ENCODE results near the gene AGBL1. TPM values are rescaled to one million over a fixed set of nuclear protein-coding genes. Genes with fewer than 3 reads are reported as not detected.

Gene AGBL1
- total RNA-seq, 1 donor: not detected

DNA sequence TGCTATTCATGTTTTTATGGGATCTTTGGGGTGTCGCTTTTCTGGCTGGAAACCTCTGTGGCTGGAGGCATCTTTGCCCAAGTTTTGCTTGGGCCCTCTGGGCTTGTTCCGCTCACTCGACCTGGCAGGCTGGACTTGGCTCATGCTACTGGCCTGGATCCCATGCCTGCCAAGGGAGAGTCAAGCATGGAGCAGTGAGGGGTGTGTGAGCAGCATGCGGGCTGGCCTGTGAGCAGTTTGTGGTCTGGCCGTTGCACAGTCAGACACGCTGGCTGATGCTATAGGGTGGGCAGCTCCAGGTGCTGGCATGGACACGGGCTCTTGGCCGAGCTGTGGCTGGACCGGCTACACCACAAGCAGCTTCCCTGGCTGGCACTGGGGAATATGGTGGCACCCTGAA lies 491.1 kb downstream of the AGBL1 start:
- H3K4me3 ChIP-seq (ENCODE audit: low read depth, low read length): no peak overlapping the region
- no peak for DNase-seq (ENCODE audit: low read depth)
- TF ChIP-seq CTCF (IDR thresholded peaks at IDR 0.05; ENCODE audit: insufficient read depth, low read depth, low read length): no peak

DNA sequence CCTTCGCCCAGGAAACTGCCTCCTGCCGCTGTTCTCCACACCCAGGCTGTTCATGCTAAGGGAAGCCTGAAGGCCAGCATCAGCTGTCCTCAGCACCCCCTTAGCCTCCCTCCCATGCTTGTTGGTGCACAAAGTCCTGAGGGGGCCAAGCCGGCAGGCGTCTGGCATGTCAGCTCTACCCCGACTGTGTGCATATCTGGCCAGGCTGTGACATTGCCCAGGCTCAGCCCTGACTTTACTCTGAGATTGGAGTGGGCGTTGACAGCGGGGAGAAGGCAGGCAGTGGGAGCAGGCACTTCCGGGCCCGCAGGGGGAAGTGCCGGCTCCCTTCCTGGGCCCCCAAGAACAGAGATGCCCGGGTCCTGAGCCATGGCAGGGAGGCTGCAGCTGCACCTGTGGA lies 492.2 kb downstream of the AGBL1 start:
- no peak for TF ChIP-seq CTCF (IDR thresholded peaks at IDR 0.05; ENCODE audit: insufficient read depth, low read depth, low read length)
- no peak overlapping the region for H3K4me3 ChIP-seq (ENCODE audit: low read depth, low read length)
- DNase-seq (ENCODE audit: low read depth): no peak

- H3K4me3 ChIP-seq (ENCODE audit: low read depth, low read length): no peak overlapping the region
- TF ChIP-seq CTCF (IDR thresholded peaks at IDR 0.05; ENCODE audit: insufficient read depth, low read depth, low read length): no peak
- DNase-seq (ENCODE audit: low read depth): no peak
Observed at GRCh38 chr15:86572368-86572841, 492.7 kb downstream of the AGBL1 start.

DNA sequence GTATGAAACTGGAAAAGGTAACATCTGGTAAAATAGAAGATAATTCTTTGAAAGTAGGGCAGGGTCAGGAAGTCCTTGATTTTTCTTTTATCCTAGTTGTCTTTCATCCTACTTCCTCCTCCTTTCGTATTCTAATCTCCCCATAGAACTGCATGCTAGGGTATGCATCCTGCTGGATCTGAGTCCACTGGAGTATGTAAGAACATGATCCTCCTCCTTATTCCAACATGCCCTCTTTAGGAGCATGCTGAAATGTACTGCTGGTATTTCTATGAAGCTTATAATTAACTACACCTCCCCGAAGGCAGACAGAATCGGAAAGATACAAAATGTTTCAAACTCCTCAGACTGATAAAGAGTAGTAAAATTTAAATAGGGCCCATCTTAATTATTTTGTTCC lies 493.8 kb downstream of the AGBL1 start:
- H3K4me3 ChIP-seq (ENCODE audit: low read depth, low read length): no peak overlapping the region
- no peak for TF ChIP-seq CTCF (IDR thresholded peaks at IDR 0.05; ENCODE audit: insufficient read depth, low read depth, low read length)
- DNase-seq (ENCODE audit: low read depth): no peak

GRCh38 chr15:86588413-86588812 lies 508.7 kb downstream of the AGBL1 start:
- no peak for TF ChIP-seq CTCF (IDR thresholded peaks at IDR 0.05; ENCODE audit: insufficient read depth, low read depth, low read length)
- no peak for DNase-seq (ENCODE audit: low read depth)
- no peak overlapping the region for H3K4me3 ChIP-seq (ENCODE audit: low read depth, low read length)

DNA sequence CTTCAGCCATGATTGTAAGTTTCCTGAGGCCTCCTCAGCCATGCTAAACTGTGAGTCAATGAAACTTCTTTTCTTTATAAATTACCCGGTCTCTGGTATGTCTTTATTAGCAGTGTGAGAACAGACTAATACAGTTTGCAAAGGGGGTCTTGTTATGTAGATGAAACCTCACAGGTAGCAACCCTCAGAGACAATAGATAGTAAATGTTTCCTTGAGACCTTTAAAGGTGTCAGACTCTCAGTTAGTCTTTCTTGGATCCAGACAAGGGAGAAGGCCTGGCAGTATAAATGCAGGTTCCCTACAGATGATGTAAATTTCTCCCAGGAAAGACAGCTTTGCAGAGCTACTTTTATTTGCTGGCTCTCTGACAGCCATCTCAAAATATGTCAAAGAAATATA lies 510.8 kb downstream of the AGBL1 start:
- no peak for TF ChIP-seq CTCF (IDR thresholded peaks at IDR 0.05; ENCODE audit: insufficient read depth, low read depth, low read length)

DNA sequence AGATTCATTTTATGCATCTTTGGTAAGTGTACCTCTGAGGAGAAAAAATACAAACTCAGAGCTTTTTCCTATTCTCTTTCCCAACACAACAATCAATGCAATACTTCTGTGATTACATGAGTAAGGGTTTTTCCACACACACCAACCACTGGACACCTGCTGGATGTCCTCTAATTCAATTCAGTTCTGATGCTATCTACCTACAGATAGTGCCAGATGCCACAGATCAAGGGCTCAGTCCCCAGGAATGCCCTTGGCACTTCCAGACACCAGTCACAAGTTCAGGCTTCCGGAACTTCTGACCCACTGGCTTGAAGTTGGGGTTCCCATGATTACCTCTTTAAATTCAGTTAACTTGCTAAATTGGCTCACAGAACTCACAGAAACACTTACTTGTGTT lies 511.5 kb downstream of the AGBL1 start:
- TF ChIP-seq CTCF (IDR thresholded peaks at IDR 0.05; ENCODE audit: insufficient read depth, low read depth, low read length): no peak
- H3K4me3 ChIP-seq (ENCODE audit: low read depth, low read length): no peak overlapping the region
- no peak for DNase-seq (ENCODE audit: low read depth)

More for the DNA sequence above, 510.8 kb downstream of the AGBL1 start:
- no peak overlapping the region for H3K4me3 ChIP-seq (ENCODE audit: low read depth, low read length)
- no peak for DNase-seq (ENCODE audit: low read depth)
